ENCODE results near the gene YOD1.
A peak's percentile ranks its signal among the peaks of the same experiment; 100 is the strongest.

YOD1 gene

GRCh38 chr1:207021139-207021861 is 29.7 kb downstream of the YOD1 start:
- Histone ChIP-seq H3K9me3 (ENCODE audit: control insufficient read depth in 2 of 2, low read length in 2 of 2) (no peaks in the 10 kb centered on the region), H3K36me3 (ENCODE audit: control insufficient read depth in 2 of 2, insufficient read depth in 2 of 2, low read length in 2 of 2) (peaks cover 5 to 18% of the 10 kb centered on the region in 2 donors), H3K4me3 (ENCODE audit: low read length in 2 of 2) (no peak overlapping the region), H3K9ac (ENCODE audit: low read depth in 1 of 2, low read length in 2 of 2) (no peak overlapping the region), H3K4me1 (ENCODE audit: control insufficient read depth in 2 of 2, insufficient read depth in 2 of 2, low read length in 2 of 2) (peaks cover 6 to 34% of the 10 kb centered on the region in 2 donors), H3K27me3 (ENCODE audit: control insufficient read depth in 2 of 2, insufficient read depth in 2 of 2, low read length in 2 of 2) (no peaks in the 10 kb centered on the region), H3K27ac (ENCODE audit: low read depth in 2 of 2, low read length in 2 of 2) (no peak overlapping the region)

- Histone ChIP-seq H3K27me3 (ENCODE audit: control insufficient read depth in 2 of 2, insufficient read depth in 2 of 2, low read length in 2 of 2) (no peaks in the 10 kb centered on the region), H3K9me3 (ENCODE audit: control insufficient read depth in 2 of 2, low read length in 2 of 2) (no peaks in the 10 kb centered on the region), H3K4me1 (ENCODE audit: control insufficient read depth in 2 of 2, insufficient read depth in 2 of 2, low read length in 2 of 2) (peaks cover 6 to 28% of the 10 kb centered on the region in 2 donors), H3K36me3 (ENCODE audit: control insufficient read depth in 2 of 2, insufficient read depth in 2 of 2, low read length in 2 of 2) (peaks cover 5 to 18% of the 10 kb centered on the region in 2 donors), H3K9ac (ENCODE audit: low read depth in 1 of 2, low read length in 2 of 2) (no peak overlapping the region), H3K4me3 (ENCODE audit: low read length in 2 of 2) (no peak overlapping the region), H3K27ac (ENCODE audit: low read depth in 2 of 2, low read length in 2 of 2) (no peak overlapping the region)
Measured at GRCh38 chr1:207020709-207021107, 30.3 kb downstream of the YOD1 start.

- no peak overlapping the region for H3K4me3 ChIP-seq (ENCODE audit: low read length in 2 of 2)
- H3K36me3 ChIP-seq (ENCODE audit: control insufficient read depth in 2 of 2, insufficient read depth in 2 of 2, low read length in 2 of 2): peaks cover 5 to 18% of the 10 kb centered on the region in 2 donors
- H3K4me1 ChIP-seq (ENCODE audit: control insufficient read depth in 2 of 2, insufficient read depth in 2 of 2, low read length in 2 of 2): peaks cover 6 to 24% of the 10 kb centered on the region in 2 donors
- no peaks in the 10 kb centered on the region for H3K9me3 ChIP-seq (ENCODE audit: control insufficient read depth in 2 of 2, low read length in 2 of 2)
- H3K9ac ChIP-seq (ENCODE audit: low read depth in 1 of 2, low read length in 2 of 2): no peak overlapping the region
- H3K27ac ChIP-seq (ENCODE audit: low read depth in 2 of 2, low read length in 2 of 2): peak overlapping the region in 1 of 2 donors; percentile 9
- no peaks in the 10 kb centered on the region for H3K27me3 ChIP-seq (ENCODE audit: control insufficient read depth in 2 of 2, insufficient read depth in 2 of 2, low read length in 2 of 2)
Measured at GRCh38 chr1:207020065-207020708, 30.8 kb downstream of the YOD1 start.

DNA sequence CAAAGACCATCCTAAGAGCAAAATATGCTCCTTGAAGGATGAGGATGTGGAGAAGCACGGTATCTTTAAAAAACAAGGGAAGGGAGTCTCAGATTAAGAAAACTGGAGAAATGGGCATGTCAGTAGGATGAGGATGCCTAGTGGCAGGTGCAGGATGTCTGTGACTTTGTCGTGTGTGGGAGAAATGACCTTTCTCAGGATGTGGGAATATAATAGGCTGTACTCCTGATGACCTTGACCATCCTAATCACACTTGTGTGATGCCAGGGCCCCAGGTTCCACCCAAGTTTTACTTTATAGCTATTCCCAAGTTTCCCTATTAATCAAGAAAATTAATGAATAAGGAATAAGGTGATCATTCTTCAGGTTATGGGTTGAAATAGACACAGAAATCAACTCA is 31.3 kb downstream of the YOD1 start:
- Histone ChIP-seq H3K9me3 (ENCODE audit: control insufficient read depth in 2 of 2, low read length in 2 of 2) (no peaks in the 10 kb centered on the region), H3K9ac (ENCODE audit: low read depth in 1 of 2, low read length in 2 of 2) (no peak overlapping the region), H3K27ac (ENCODE audit: low read depth in 2 of 2, low read length in 2 of 2) (no peak overlapping the region), H3K4me3 (ENCODE audit: low read length in 2 of 2) (no peak overlapping the region), H3K36me3 (ENCODE audit: control insufficient read depth in 2 of 2, insufficient read depth in 2 of 2, low read length in 2 of 2) (peaks cover 5 to 18% of the 10 kb centered on the region in 2 donors), H3K4me1 (ENCODE audit: control insufficient read depth in 2 of 2, insufficient read depth in 2 of 2, low read length in 2 of 2) (peaks cover 6 to 20% of the 10 kb centered on the region in 2 donors), H3K27me3 (ENCODE audit: control insufficient read depth in 2 of 2, insufficient read depth in 2 of 2, low read length in 2 of 2) (no peaks in the 10 kb centered on the region)

GRCh38 chr1:207019161-207019560 is 31.8 kb downstream of the YOD1 start:
- Histone ChIP-seq H3K36me3 (ENCODE audit: control insufficient read depth in 2 of 2, insufficient read depth in 2 of 2, low read length in 2 of 2) (peaks cover 2 to 14% of the 10 kb centered on the region in 2 donors), H3K9ac (ENCODE audit: low read depth in 1 of 2, low read length in 2 of 2) (no peak overlapping the region), H3K9me3 (ENCODE audit: control insufficient read depth in 2 of 2, low read length in 2 of 2) (no peaks in the 10 kb centered on the region), H3K4me3 (ENCODE audit: low read length in 2 of 2) (no peak overlapping the region), H3K27ac (ENCODE audit: low read depth in 2 of 2, low read length in 2 of 2) (no peak overlapping the region), H3K4me1 (ENCODE audit: control insufficient read depth in 2 of 2, insufficient read depth in 2 of 2, low read length in 2 of 2) (peaks cover 6 to 15% of the 10 kb centered on the region in 2 donors), H3K27me3 (ENCODE audit: control insufficient read depth in 2 of 2, insufficient read depth in 2 of 2, low read length in 2 of 2) (no peaks in the 10 kb centered on the region)

- no peaks in the 10 kb centered on the region for H3K9me3 ChIP-seq (ENCODE audit: control insufficient read depth in 2 of 2, low read length in 2 of 2)
- no peak overlapping the region for H3K9ac ChIP-seq (ENCODE audit: low read depth in 1 of 2, low read length in 2 of 2)
- H3K27me3 ChIP-seq (ENCODE audit: control insufficient read depth in 2 of 2, insufficient read depth in 2 of 2, low read length in 2 of 2): no peaks in the 10 kb centered on the region
- H3K4me1 ChIP-seq (ENCODE audit: control insufficient read depth in 2 of 2, insufficient read depth in 2 of 2, low read length in 2 of 2): peaks cover 6 to 14% of the 10 kb centered on the region in 2 donors
- peaks cover 0 to 12% of the 10 kb centered on the region in 2 donors for H3K36me3 ChIP-seq (ENCODE audit: control insufficient read depth in 2 of 2, insufficient read depth in 2 of 2, low read length in 2 of 2)
- no peak overlapping the region for H3K27ac ChIP-seq (ENCODE audit: low read depth in 2 of 2, low read length in 2 of 2)
- H3K4me3 ChIP-seq (ENCODE audit: low read length in 2 of 2): no peak overlapping the region
Measured at GRCh38 chr1:207018707-207019106, 32.3 kb downstream of the YOD1 start.

GRCh38 chr1:207017615-207018559 is 33.1 kb downstream of the YOD1 start:
- Histone ChIP-seq H3K36me3 (ENCODE audit: control insufficient read depth in 2 of 2, insufficient read depth in 2 of 2, low read length in 2 of 2) (peaks cover 0 to 12% of the 10 kb centered on the region in 2 donors), H3K4me3 (ENCODE audit: low read length in 2 of 2) (no peak overlapping the region), H3K4me1 (ENCODE audit: control insufficient read depth in 2 of 2, insufficient read depth in 2 of 2, low read length in 2 of 2) (peaks cover 6 to 14% of the 10 kb centered on the region in 2 donors), H3K27me3 (ENCODE audit: control insufficient read depth in 2 of 2, insufficient read depth in 2 of 2, low read length in 2 of 2) (no peaks in the 10 kb centered on the region), H3K27ac (ENCODE audit: low read depth in 2 of 2, low read length in 2 of 2) (no peak overlapping the region), H3K9ac (ENCODE audit: low read depth in 1 of 2, low read length in 2 of 2) (no peak overlapping the region), H3K9me3 (ENCODE audit: control insufficient read depth in 2 of 2, low read length in 2 of 2) (no peaks in the 10 kb centered on the region)

DNA sequence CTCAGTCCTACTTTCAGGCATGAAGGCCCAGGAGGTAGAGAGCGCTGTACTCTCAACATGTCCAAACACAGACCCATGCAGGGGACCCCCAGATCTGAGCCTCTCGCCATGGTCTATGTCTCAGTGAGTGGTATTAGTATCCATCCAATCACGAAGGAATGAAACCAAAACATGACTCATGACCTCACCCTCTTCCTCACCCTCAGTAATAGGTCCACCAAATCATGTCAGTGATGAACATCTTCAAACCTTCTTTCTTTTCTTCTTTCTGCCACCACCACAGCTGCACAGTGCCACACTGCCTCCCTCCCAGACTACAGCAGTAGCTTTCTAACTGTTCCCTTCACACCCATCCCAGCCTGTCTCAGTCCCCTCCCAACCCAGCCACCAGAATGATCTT is 35.2 kb downstream of the YOD1 start:
- Histone ChIP-seq H3K36me3 (ENCODE audit: control insufficient read depth in 2 of 2, insufficient read depth in 2 of 2, low read length in 2 of 2) (no peaks in the 10 kb centered on the region), H3K27ac (ENCODE audit: low read depth in 2 of 2, low read length in 2 of 2) (no peak overlapping the region), H3K4me1 (ENCODE audit: control insufficient read depth in 2 of 2, insufficient read depth in 2 of 2, low read length in 2 of 2) (peaks cover 6 to 10% of the 10 kb centered on the region in 2 donors), H3K9ac (ENCODE audit: low read depth in 1 of 2, low read length in 2 of 2) (no peak overlapping the region), H3K9me3 (ENCODE audit: control insufficient read depth in 2 of 2, low read length in 2 of 2) (no peaks in the 10 kb centered on the region), H3K27me3 (ENCODE audit: control insufficient read depth in 2 of 2, insufficient read depth in 2 of 2, low read length in 2 of 2) (no peaks in the 10 kb centered on the region), H3K4me3 (ENCODE audit: low read length in 2 of 2) (no peak overlapping the region)

DNA sequence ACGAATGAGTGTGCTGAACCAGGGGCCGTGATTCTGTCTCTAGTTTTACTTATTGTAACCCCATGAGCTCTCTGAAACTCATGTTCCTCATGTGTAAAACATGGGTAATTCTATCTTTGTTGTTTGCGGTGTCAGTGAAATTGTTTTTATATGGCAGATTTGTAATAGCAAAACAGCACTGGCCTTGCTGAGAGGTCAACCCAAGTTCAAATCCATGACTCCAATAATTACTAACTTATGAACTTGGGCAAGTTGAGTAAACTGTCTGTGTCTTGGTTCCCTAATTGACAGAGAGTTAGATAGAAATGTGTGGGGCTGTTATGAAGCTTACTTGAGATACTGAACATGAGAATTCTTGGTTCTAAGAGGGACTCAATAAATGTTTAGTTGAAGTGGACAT is 36.3 kb downstream of the YOD1 start:
- no peaks in the 10 kb centered on the region for H3K9me3 ChIP-seq (ENCODE audit: control insufficient read depth in 2 of 2, low read length in 2 of 2)
- H3K27ac ChIP-seq (ENCODE audit: low read depth in 2 of 2, low read length in 2 of 2): no peak overlapping the region
- H3K36me3 ChIP-seq (ENCODE audit: control insufficient read depth in 2 of 2, insufficient read depth in 2 of 2, low read length in 2 of 2): no peaks in the 10 kb centered on the region
- H3K4me1 ChIP-seq (ENCODE audit: control insufficient read depth in 2 of 2, insufficient read depth in 2 of 2, low read length in 2 of 2): peaks cover 0 to 11% of the 10 kb centered on the region in 2 donors
- no peak overlapping the region for H3K4me3 ChIP-seq (ENCODE audit: low read length in 2 of 2)
- no peak overlapping the region for H3K9ac ChIP-seq (ENCODE audit: low read depth in 1 of 2, low read length in 2 of 2)
- H3K27me3 ChIP-seq (ENCODE audit: control insufficient read depth in 2 of 2, insufficient read depth in 2 of 2, low read length in 2 of 2): no peaks in the 10 kb centered on the region

Data from mucosa of rectum (tissue), 2 donors.